B cell (primary cell): ENCODE results near the gene TGFBRAP1. TPM values are rescaled to one million over a fixed set of nuclear protein-coding genes. Genes with fewer than 3 reads are reported as not detected.

Experiments
- ATAC-seq: fragments of 200-7000 bp; cut with Tn5 transposase; one replicate; pipeline ENCODE4 v1.10.0; 2021; ENCODE audit warnings: low read depth, mild to moderate bottlenecking, moderate number of reproducible peaks, moderate library complexity
- CTCF ChIA-PET: fragments of 350-600 bp; sonication (Branson Sonifier 250); formaldehyde crosslinking; loops from one replicate; lab custom pipeline; 2021; ENCODE audit warnings: antibody characterized with exemption, inconsistent platforms; lab: Charles Lee
- POLR2A ChIA-PET: fragments of 350-600 bp; sonication (Branson Sonifier 250); formaldehyde crosslinking; loops from one replicate; lab custom pipeline; 2021; ENCODE audit warnings: antibody characterized with exemption; lab: Charles Lee
- DNase-seq: peaks from one replicate; pipeline ENCODE4 v3.0.0; 2013
- H2AFZ ChIP-seq: 2 replicates; pipeline ENCODE4 v1.6.1; 2012; ENCODE audit warnings: mild to moderate bottlenecking, low read depth, low read length; ENCODE audit not compliant: insufficient read depth, poor library complexity, severe bottlenecking
- H3K27ac ChIP-seq, 2 donors: 1 replicate in 1 of 2; 2 replicates in 1 of 2; pipeline ENCODE4 v1.5.1; 2012 to 2013; ENCODE audit warnings: low read length in 2 of 2, mild to moderate bottlenecking in 2 of 2, moderate library complexity in 1 of 2
- H3K27me3 ChIP-seq, 4 experiments: fragments of 200-600 bp in 1 of 4; sonication (generic) in 1 of 4; replicated peaks in 1 of 4; 1 replicate in 2 of 4; 2 replicates in 2 of 4; pipeline versions ENCODE4 v1.6.1 to v1.7.0; 2013 to 2016; ENCODE audit warnings: low read length in 3 of 4, mild to moderate bottlenecking in 2 of 4, mixed read lengths in 1 of 4, moderate library complexity in 1 of 4; ENCODE audit not compliant: insufficient read depth in 4 of 4, control insufficient read depth in 3 of 4; ENCODE audit errors: control extremely low read depth in 1 of 4
- H3K36me3 ChIP-seq, 2 experiments: replicated peaks in 1 of 2; 1 replicate in 1 of 2; 2 replicates in 1 of 2; pipeline versions ENCODE4 v1.6.1 to v1.7.1; 2013; ENCODE audit warnings: low read length in 1 of 2; ENCODE audit not compliant: insufficient read depth in 2 of 2, control insufficient read depth in 1 of 2; ENCODE audit errors: control extremely low read depth in 1 of 2, extremely low read depth in 1 of 2
- H3K4me1 ChIP-seq, 2 donors: fragments of 200-600 bp in 1 of 2; sonication (generic) in 1 of 2; 1 replicate in 1 of 2; 2 replicates in 1 of 2; pipeline versions ENCODE4 v1.5.1 to v1.6.1; 2013 to 2017; ENCODE audit warnings: low read length in 2 of 2; ENCODE audit not compliant: control insufficient read depth in 2 of 2, insufficient read depth in 2 of 2
- H3K4me2 ChIP-seq: replicated peaks from 2 replicates; pipeline ENCODE3; 2012; ENCODE audit warnings: mild to moderate bottlenecking, low read depth, low read length; ENCODE audit not compliant: poor library complexity, severe bottlenecking
- H3K4me3 ChIP-seq, 5 experiments: fragments of 200-600 bp in 1 of 5; sonication (generic) in 1 of 5; 1 replicate in 3 of 5; 2 replicates in 2 of 5; pipeline versions ENCODE4 v1.5.1 to v1.7.0; 2011 to 2016; ENCODE audit warnings: low read length in 4 of 5, mild to moderate bottlenecking in 4 of 5, low read depth in 2 of 5, control low read depth in 1 of 5, moderate library complexity in 1 of 5; ENCODE audit not compliant: insufficient read depth in 1 of 5; ENCODE audit errors: control extremely low read depth in 1 of 5, extremely low read depth in 1 of 5
- H3K79me2 ChIP-seq: fragments of 200-600 bp; sonication (generic); one replicate; pipeline ENCODE4 v1.6.0; 2016; ENCODE audit warnings: low read length; ENCODE audit not compliant: control insufficient read depth, insufficient read depth
- H3K9ac ChIP-seq: fragments of 200-600 bp; sonication (generic); 2 replicates; pipeline ENCODE4 v1.6.1; 2017; ENCODE audit warnings: mild to moderate bottlenecking, low read length, moderate library complexity
- H3K9me3 ChIP-seq, 3 donors: one replicate each; pipeline versions ENCODE4 v1.6.1 to v1.7.1; 2013; ENCODE audit warnings: low read length in 2 of 3; ENCODE audit not compliant: control insufficient read depth in 2 of 3, insufficient read depth in 1 of 3; ENCODE audit errors: control extremely low read depth in 1 of 3
- H4K20me1 ChIP-seq: 2 replicates; pipeline ENCODE4 v1.6.0; 2012; ENCODE audit warnings: mild to moderate bottlenecking, low read length; ENCODE audit not compliant: insufficient read depth, control insufficient read depth, poor library complexity, severe bottlenecking
- H3K27ac Mint-ChIP-seq: one replicate; pipeline ENCODE4 v1.8.0; 2021; ENCODE audit warnings: mixed read lengths
- H3K27me3 Mint-ChIP-seq: one replicate; pipeline ENCODE4 v1.8.0; 2021; ENCODE audit warnings: mixed read lengths
- H3K4me1 Mint-ChIP-seq: one replicate; pipeline ENCODE4 v1.8.0; 2021; ENCODE audit warnings: mixed read lengths
- H3K4me3 Mint-ChIP-seq: one replicate; pipeline ENCODE4 v1.8.0; 2021; ENCODE audit warnings: mixed read lengths
- H3K9me3 Mint-ChIP-seq: one replicate; pipeline ENCODE4 v1.8.0; 2022; ENCODE audit warnings: mixed read lengths; ENCODE audit not compliant: insufficient read depth
- EZH2 ChIP-seq: IDR thresholded peaks from 2 replicates; pipeline ENCODE4 v1.6.1; 2012; ENCODE audit warnings: borderline replicate concordance, low read depth, mild to moderate bottlenecking, moderate library complexity, low read length; ENCODE audit not compliant: insufficient read depth, poor library complexity, severe bottlenecking
- WGBS: methylation state at CpG from one replicate; pipeline ENCODE4 v1.1.5; 2013; ENCODE audit warnings: missing lambda C conversion rate; ENCODE audit not compliant: insufficient coverage; 5-methylcytosine and 5-hydroxymethylcytosine counted together
- intact Hi-C: fragments of 100-400 bp; cut with micrococcal nuclease; formaldehyde crosslinking; loops from one replicate; pipeline ENCODE4 v1.10.0; 2022
- polyA plus RNA-seq: library from polyadenylated mRNA; depleted of rRNA; stranded (reverse); fragments of >200 nt; gene quantifications from 2 replicates; pipeline ENCODE4 v1.2.3, GENCODE V29; 2012
- total RNA-seq, 2 donors: library from RNA; stranded (reverse); fragments of 120-200 nt in 1 of 2; gene quantifications; 1 replicate in 1 of 2; 2 replicates in 1 of 2; pipeline versions ENCODE4 v1.2.3 to v1.2.4, GENCODE V29; 2013 to 2022
- TF ChIP-seq, protein P1 (sequence below): fragments of 200-600 bp; IDR thresholded peaks from one replicate; pipeline ENCODE4 v1.8.0; 2022; ENCODE audit warnings: antibody characterized with exemption, mild to moderate bottlenecking

The TGFBRAP1 gene
- total and polyA plus RNA-seq, 2 donors (not counting 1 experiment from before 2014, with no cell fraction given): 9.3 to 21.7 TPM

DNA sequence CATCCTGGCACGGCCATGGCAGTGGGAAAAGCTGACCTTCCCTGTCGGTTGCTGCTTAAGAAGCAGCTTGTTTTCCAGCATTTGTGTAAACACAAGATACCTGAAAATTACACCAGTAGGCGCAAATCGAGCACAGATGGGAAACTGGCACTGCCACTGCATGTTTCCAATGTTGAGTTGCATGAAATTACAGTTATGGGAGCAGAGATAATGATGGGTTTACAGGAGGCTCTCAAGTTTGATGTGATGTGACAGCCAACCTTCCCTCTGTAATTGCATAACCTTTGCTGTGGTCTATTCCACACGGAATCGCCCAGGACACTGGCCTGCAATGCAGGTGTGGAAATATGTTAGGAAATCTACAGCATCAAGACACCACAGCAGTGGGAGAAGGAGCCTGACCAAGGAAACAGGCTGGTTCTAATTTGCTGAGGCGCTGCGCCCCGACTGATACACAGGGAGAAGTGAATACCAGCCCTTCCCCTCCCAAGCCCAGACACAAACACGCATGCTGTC lies 70.6 kb downstream of the TGFBRAP1 start:
- DNase-seq (no peak), ATAC-seq (no peak)
- no peaks in the 10 kb centered on the region for H3K9me3 ChIP-seq
- intact Hi-C loops: no loop called here
- CTCF ChIA-PET: no interaction called here
- no peaks in the 10 kb centered on the region for H4K20me1 ChIP-seq
- POLR2A ChIA-PET: no interaction called here
- H3K27me3 Mint-ChIP-seq: no peaks in the 10 kb centered on the region
- no peaks in the 10 kb centered on the region for H3K9me3 Mint-ChIP-seq
- H3K4me1 Mint-ChIP-seq: no peaks in the 10 kb centered on the region
- H3K4me2 ChIP-seq: no peak overlapping the region
- no peak overlapping the region for H3K27ac ChIP-seq
- no peak overlapping the region for H3K4me3 ChIP-seq
- H3K27ac Mint-ChIP-seq: no peak overlapping the region
- no peak overlapping the region for H3K9ac ChIP-seq
- H3K4me3 Mint-ChIP-seq: no peak overlapping the region
- H2AFZ ChIP-seq: no peak overlapping the region
- WGBS: 90% methylated on average over 2 of the region's 10 CpGs
- TF ChIP-seq, protein P1, sequence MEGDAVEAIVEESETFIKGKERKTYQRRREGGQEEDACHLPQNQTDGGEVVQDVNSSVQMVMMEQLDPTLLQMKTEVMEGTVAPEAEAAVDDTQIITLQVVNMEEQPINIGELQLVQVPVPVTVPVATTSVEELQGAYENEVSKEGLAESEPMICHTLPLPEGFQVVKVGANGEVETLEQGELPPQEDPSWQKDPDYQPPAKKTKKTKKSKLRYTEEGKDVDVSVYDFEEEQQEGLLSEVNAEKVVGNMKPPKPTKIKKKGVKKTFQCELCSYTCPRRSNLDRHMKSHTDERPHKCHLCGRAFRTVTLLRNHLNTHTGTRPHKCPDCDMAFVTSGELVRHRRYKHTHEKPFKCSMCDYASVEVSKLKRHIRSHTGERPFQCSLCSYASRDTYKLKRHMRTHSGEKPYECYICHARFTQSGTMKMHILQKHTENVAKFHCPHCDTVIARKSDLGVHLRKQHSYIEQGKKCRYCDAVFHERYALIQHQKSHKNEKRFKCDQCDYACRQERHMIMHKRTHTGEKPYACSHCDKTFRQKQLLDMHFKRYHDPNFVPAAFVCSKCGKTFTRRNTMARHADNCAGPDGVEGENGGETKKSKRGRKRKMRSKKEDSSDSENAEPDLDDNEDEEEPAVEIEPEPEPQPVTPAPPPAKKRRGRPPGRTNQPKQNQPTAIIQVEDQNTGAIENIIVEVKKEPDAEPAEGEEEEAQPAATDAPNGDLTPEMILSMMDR: no peak
- no peak for TF ChIP-seq EZH2
- no peaks in the 10 kb centered on the region for H3K27me3 ChIP-seq
- no peaks in the 10 kb centered on the region for H3K4me1 ChIP-seq
- no peaks in the 10 kb centered on the region for H3K79me2 ChIP-seq
- no peaks in the 10 kb centered on the region for H3K36me3 ChIP-seq

DNA sequence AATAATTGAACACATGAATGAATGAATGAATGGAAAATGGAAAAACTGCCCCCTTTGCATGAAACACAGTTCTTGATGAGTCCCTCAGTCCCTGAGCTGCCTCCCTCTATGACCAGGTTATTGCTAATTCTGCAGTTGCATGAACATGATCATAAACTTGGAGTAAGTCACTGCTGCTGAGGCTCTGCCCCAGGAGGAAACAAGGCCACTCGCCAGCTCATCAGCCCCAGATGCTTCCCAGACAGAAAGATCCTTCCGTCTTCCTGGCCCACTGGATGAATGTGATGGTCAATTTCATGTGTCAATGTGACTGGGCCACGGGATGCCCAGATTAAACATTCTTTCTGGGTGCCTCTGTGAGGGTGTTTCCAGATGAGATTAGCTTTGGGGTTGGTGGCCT lies 71.6 kb downstream of the TGFBRAP1 start:
- CTCF ChIA-PET: no interaction called here
- intact Hi-C loops: no loop called here
- ATAC-seq (no peak), DNase-seq (no peak)
- 93% methylated on average over 3 of the region's 3 CpGs for WGBS
- H3K9ac ChIP-seq: no peak overlapping the region
- Mint-ChIP-seq H3K27ac (no peak overlapping the region), H3K9me3 (no peaks in the 10 kb centered on the region), H3K4me1 (no peaks in the 10 kb centered on the region), H3K4me3 (no peak overlapping the region), H3K27me3 (no peaks in the 10 kb centered on the region)
- no peaks in the 10 kb centered on the region for H3K79me2 ChIP-seq
- TF ChIP-seq, protein P1: no peak
- no peak for TF ChIP-seq EZH2
- H4K20me1 ChIP-seq: no peaks in the 10 kb centered on the region
- no peaks in the 10 kb centered on the region for H3K9me3 ChIP-seq
- H3K27me3 ChIP-seq: no peaks in the 10 kb centered on the region
- no peak overlapping the region for H3K27ac ChIP-seq
- no peak overlapping the region for H3K4me2 ChIP-seq
- H3K4me3 ChIP-seq: no peak overlapping the region
- H3K36me3 ChIP-seq: no peaks in the 10 kb centered on the region
- POLR2A ChIA-PET: no interaction called here
- H2AFZ ChIP-seq: no peak overlapping the region
- no peaks in the 10 kb centered on the region for H3K4me1 ChIP-seq
